Hepatic stellate cell (primary cell): ENCODE data around the gene SRC.
A peak's percentile ranks its signal among the peaks of the same experiment; 100 is the strongest.
"Not testable (repeated sequence)": the region's sequence is repeated elsewhere in the genome, so short reads cannot be mapped to it uniquely, and the experiment has no call there.

Experiments used
- DNase-seq: peaks from one replicate; pipeline ENCODE4 v3.0.0; 2011; ENCODE audit warnings: low spot score

Gene SRC

GRCh38 chr20:37336369-37337207 lies 9.4 kb upstream of the SRC start:
- DNase-seq, result peak; percentile 74

GRCh38 chr20:37337208-37337991 lies 8.5 kb upstream of the SRC start:
- DNase-seq, result no peak

GRCh38 chr20:37338380-37338779 lies 7.6 kb upstream of the SRC start:
- DNase-seq, result not testable (repeated sequence)

- DNase-seq, result no peak
These were observed 6.7 kb upstream of the SRC start for GRCh38 chr20:37339208-37339607.

GRCh38 chr20:37339764-37340109 lies 6.2 kb upstream of the SRC start:
- DNase-seq, result not testable (repeated sequence)

GRCh38 chr20:37340998-37341397 lies 4.9 kb upstream of the SRC start:
- no peak for DNase-seq

- no peak for DNase-seq
These were observed 4.3 kb upstream of the SRC start for GRCh38 chr20:37341632-37342031.

GRCh38 chr20:37342231-37343177 lies 3.4 kb upstream of the SRC start:
- DNase-seq, result peak; percentile 49

GRCh38 chr20:37343212-37343993 lies 2.5 kb upstream of the SRC start:
- no peak for DNase-seq

- DNase-seq, result no peak
These were observed 2.0 kb upstream of the SRC start for GRCh38 chr20:37343994-37344355.

GRCh38 chr20:37344506-37345338 lies 1.2 kb upstream of the SRC start:
- no peak for DNase-seq

- DNase-seq, result peak; percentile 55
These were observed 245 bp downstream of the SRC start for GRCh38 chr20:37346236-37346534.

- no peak for DNase-seq
These were observed 801 bp downstream of the SRC start for GRCh38 chr20:37346535-37347346.

- DNase-seq, result no peak
These were observed 1.4 kb downstream of the SRC start for GRCh38 chr20:37347347-37347823.

GRCh38 chr20:37347891-37348791 lies 2.2 kb downstream of the SRC start:
- no peak for DNase-seq

- no peak for DNase-seq
These were observed 3.0 kb downstream of the SRC start for GRCh38 chr20:37348792-37349516.

- DNase-seq, result no peak
These were observed 3.9 kb downstream of the SRC start for GRCh38 chr20:37349517-37350491.
